Measurements from ENCODE around the gene FEM1A.
"Not testable (repeated sequence)": the region's sequence is repeated elsewhere in the genome, so short reads cannot be mapped to it uniquely, and the experiment has no call there.

The FEM1A gene

GRCh38 chr19:4776436-4777211 lies 14.9 kb upstream of the FEM1A start:
- TF ChIP-seq, protein P1, sequence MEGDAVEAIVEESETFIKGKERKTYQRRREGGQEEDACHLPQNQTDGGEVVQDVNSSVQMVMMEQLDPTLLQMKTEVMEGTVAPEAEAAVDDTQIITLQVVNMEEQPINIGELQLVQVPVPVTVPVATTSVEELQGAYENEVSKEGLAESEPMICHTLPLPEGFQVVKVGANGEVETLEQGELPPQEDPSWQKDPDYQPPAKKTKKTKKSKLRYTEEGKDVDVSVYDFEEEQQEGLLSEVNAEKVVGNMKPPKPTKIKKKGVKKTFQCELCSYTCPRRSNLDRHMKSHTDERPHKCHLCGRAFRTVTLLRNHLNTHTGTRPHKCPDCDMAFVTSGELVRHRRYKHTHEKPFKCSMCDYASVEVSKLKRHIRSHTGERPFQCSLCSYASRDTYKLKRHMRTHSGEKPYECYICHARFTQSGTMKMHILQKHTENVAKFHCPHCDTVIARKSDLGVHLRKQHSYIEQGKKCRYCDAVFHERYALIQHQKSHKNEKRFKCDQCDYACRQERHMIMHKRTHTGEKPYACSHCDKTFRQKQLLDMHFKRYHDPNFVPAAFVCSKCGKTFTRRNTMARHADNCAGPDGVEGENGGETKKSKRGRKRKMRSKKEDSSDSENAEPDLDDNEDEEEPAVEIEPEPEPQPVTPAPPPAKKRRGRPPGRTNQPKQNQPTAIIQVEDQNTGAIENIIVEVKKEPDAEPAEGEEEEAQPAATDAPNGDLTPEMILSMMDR (conservative IDR thresholded peaks at IDR 0.05), result no peak
- no peak overlapping the region for H3K27ac ChIP-seq

DNA sequence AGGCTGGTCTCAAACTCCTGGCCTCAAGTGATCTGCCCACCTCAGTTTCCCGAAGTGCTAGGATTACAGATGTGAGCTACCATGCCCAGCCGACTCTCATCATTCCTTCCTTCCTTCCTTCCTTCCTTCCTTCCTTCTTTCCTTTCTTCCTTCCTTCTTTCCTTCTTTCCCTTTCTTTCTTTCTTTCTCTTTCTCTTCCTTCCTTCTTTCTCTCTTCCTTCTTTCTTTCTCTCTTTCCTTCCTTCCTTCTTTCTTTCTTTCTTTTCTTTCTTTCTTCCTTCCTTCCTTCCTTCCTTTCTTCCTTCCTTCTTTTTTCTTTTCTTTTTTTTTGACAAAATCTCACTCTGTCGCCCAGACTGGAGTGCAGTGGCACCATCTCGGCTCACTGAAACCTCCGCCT lies 13.4 kb upstream of the FEM1A start:
- H3K27ac ChIP-seq, result not testable (repeated sequence)

DNA sequence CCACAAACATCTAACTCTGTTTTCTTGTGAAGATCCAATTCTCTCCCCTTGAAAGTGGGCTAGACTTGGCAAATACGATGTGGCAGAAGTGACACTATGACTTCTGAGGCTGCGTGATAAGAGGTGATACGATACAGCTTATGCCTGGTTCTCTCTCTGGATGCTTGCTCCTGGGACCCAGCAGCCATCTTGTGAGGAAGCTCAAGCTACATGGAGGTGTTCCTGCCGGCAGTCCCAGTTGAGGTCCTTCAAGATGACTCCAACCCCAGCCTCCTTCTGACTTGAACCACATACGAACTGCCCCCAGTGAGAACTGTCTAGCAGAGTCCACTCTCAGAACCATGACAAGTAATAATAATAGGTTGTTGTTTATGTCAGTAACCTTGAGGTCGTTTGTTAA lies 10.7 kb upstream of the FEM1A start:
- no peak overlapping the region for H3K27ac ChIP-seq
- TF ChIP-seq, protein P1 (conservative IDR thresholded peaks at IDR 0.05), result no peak

DNA sequence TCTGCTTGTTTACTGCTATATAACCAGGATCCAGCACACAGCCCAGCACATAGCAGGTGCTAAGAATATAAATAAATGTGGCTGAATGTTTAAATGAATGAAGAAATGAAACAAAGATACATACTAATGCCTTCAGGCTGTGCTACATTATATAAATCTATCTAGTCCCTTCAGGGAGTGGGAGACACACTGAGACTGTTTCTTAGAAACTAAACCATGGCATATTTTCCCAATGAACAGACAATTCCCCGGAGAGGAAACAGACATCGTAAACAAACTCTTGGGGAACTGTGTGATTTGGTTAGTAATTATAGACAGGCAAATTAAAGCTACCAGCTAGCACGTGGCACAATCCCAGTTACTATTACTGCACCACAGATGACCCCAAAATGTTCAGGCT lies 9.7 kb upstream of the FEM1A start:
- H3K27ac ChIP-seq, result no peak overlapping the region
- TF ChIP-seq, protein P1 (conservative IDR thresholded peaks at IDR 0.05), result no peak

DNA sequence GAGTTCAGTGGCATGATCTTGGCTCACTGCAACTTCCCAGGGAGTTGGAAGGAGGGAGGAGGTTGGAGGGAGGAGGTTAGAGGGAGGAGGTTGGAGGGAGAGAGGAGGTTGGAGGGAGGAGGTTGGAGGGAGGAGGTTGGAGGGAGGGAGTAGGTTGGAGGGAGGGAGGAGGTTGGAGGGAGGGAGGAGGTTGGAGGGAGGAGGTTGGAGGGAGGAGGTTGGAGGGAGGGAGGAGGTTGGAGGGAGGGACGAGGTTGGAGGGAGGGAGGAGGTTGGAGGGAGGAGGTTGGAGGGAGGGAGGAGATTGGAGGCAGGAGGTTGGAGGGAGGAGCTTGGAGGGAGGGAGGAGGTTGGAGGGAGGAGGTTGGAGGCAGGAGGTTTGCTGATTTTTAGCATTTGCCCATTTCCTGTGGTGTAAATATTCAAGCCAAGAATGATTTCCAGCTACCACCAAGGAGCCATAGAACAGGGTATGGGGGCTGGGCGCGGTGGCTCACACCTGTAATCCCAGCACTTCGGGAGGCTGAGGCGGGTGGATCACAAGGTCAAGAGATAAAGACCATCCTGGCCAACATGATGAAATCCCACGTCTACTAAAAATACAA lies 5.0 kb upstream of the FEM1A start:
- H3K27ac ChIP-seq, result not testable (repeated sequence)

GRCh38 chr19:4792019-4792865 lies 708 bp downstream of the FEM1A start:
- peak overlapping the region; percentile 76 for H3K27ac ChIP-seq

DNA sequence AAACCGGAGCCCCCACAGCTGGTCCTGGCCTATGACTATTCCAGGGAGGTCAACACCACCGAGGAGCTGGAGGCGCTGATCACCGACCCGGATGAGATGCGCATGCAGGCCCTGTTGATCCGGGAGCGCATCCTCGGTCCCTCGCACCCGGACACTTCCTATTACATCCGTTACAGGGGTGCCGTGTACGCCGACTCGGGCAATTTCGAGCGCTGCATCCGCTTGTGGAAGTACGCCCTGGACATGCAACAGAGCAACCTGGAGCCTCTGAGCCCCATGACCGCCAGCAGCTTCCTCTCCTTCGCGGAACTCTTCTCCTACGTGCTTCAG lies 1.3 kb downstream of the FEM1A start:
- H3K27ac ChIP-seq, result not testable (repeated sequence)

- not testable (repeated sequence) for H3K27ac ChIP-seq
Observed at GRCh38 chr19:4793278-4793677, 1.7 kb downstream of the FEM1A start.

DNA sequence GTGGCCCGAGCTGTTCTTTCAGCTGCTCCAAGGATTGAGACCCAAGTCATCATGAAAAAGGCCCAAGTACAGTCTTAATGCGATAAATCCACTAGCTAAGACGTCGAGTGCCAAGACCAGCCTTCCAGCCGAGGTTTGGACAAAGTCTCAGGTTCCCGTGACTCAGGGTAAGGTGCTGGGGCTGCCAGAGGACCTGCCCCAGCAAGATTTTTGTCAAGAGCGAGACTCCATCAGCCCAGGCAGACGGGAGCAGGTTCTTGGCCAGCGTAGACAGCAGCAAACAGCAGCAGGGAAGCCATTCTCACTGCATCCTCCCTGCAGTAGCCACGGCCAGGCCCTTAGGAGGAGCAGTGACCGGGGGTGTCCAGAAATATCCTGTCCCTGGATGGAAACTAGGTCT lies 3.4 kb downstream of the FEM1A start:
- TF ChIP-seq, protein P1 (conservative IDR thresholded peaks at IDR 0.05), result no peak
- H3K27ac ChIP-seq, result no peak overlapping the region

DNA sequence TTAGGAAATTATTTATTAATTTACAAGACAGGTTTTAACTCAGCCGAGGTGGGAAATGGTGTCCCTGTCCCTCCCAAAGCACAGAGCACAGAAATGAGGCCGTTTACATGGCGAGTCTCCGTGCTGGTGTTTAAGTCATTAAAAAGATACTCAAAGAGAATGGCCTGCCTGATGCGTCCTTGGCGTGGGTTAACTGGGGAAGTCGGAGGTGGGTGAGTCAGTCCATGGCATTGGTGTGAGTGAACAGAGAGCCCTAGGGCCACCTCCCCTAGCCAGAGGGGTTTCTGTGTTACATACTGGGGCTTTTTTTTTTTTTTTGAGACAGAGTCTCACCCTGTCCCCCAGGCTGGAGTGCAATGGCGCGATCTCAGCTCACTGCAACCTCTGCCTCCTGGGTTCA lies 3.9 kb downstream of the FEM1A start:
- H3K27ac ChIP-seq, result no peak overlapping the region
- TF ChIP-seq, protein P1 (conservative IDR thresholded peaks at IDR 0.05), result no peak
